GM08714 (cell line): Measurements from ENCODE around the gene RAB40A.
"Not testable (repeated sequence)": the region's sequence is repeated elsewhere in the genome, so short reads cannot be mapped to it uniquely, and the experiment has no call there.

ENCODE experiments used
- H3K4me3 ChIP-seq: fragments of 200-500 bp; sonication (Bioruptor generic); 2 replicates; pipeline ENCODE4 v1.5.1; 2014; ENCODE audit warnings: mild to moderate bottlenecking, low read length, inconsistent platforms
- ZNF274 ChIP-seq: IDR thresholded peaks from 2 replicates; pipeline ENCODE4 v1.6.1; 2012; ENCODE audit warnings: mild to moderate bottlenecking, low read depth, low read length

Gene RAB40A

GRCh38 chrX:103503163-103503852, 16.0 kb downstream of the RAB40A start:
- TF ChIP-seq ZNF274, result no peak
- no peak overlapping the region for H3K4me3 ChIP-seq

GRCh38 chrX:103498786-103499185, 20.5 kb downstream of the RAB40A start:
- no peak for TF ChIP-seq ZNF274
- H3K4me3 ChIP-seq, result no peak overlapping the region

- TF ChIP-seq ZNF274, result no peak
- H3K4me3 ChIP-seq, result no peak overlapping the region
These were observed 23.5 kb downstream of the RAB40A start for GRCh38 chrX:103495786-103496185.

- not testable (repeated sequence) for H3K4me3 ChIP-seq
These were observed 25.7 kb downstream of the RAB40A start for GRCh38 chrX:103493578-103493977.

- H3K4me3 ChIP-seq, result not testable (repeated sequence)
These were observed 29.6 kb downstream of the RAB40A start for GRCh38 chrX:103489733-103490132.

GRCh38 chrX:103488794-103489193, 30.5 kb downstream of the RAB40A start:
- TF ChIP-seq ZNF274, result no peak
- H3K4me3 ChIP-seq, result no peak overlapping the region

GRCh38 chrX:103488332-103488731, 31.0 kb downstream of the RAB40A start:
- no peak for TF ChIP-seq ZNF274
- H3K4me3 ChIP-seq, result no peak overlapping the region

- no peak overlapping the region for H3K4me3 ChIP-seq
- TF ChIP-seq ZNF274, result no peak
These were observed 35.6 kb downstream of the RAB40A start for GRCh38 chrX:103483720-103484119.

GRCh38 chrX:103480526-103480925, 38.8 kb downstream of the RAB40A start:
- H3K4me3 ChIP-seq, result no peak overlapping the region
- no peak for TF ChIP-seq ZNF274

GRCh38 chrX:103477496-103477895, 41.8 kb downstream of the RAB40A start:
- no peak for TF ChIP-seq ZNF274
- H3K4me3 ChIP-seq, result no peak overlapping the region

GRCh38 chrX:103475381-103475780, 43.9 kb downstream of the RAB40A start:
- H3K4me3 ChIP-seq, result no peak overlapping the region
- TF ChIP-seq ZNF274, result no peak

GRCh38 chrX:103469977-103470376, 49.3 kb downstream of the RAB40A start:
- not testable (repeated sequence) for H3K4me3 ChIP-seq

GRCh38 chrX:103467887-103468286, 51.4 kb downstream of the RAB40A start:
- TF ChIP-seq ZNF274, result no peak
- H3K4me3 ChIP-seq, result no peak overlapping the region

- TF ChIP-seq ZNF274, result no peak
- no peak overlapping the region for H3K4me3 ChIP-seq
These were observed 52.1 kb downstream of the RAB40A start for GRCh38 chrX:103467156-103467555.

GRCh38 chrX:103464774-103465117, 54.5 kb downstream of the RAB40A start:
- TF ChIP-seq ZNF274, result no peak
- H3K4me3 ChIP-seq, result no peak overlapping the region

GRCh38 chrX:103464072-103464773, 55.1 kb downstream of the RAB40A start:
- H3K4me3 ChIP-seq, result no peak overlapping the region
- TF ChIP-seq ZNF274, result no peak
